Tongue (tissue), 1 donor: ENCODE measurements around the gene OR1D5. TPM values are rescaled to one million over a fixed set of nuclear protein-coding genes. Genes with fewer than 3 reads are reported as not detected.

ENCODE experiments used
- total RNA-seq: library from RNA; depleted of rRNA; stranded (reverse); fragments of >200 nt; gene quantifications from one replicate; pipeline ENCODE4 v1.2.3, GENCODE V29; 2014

The OR1D5 gene
- total RNA-seq, 1 donor from 2014 or later, result not detected

Other genes starting within 250 kb of the OR1D5 start
- not detected for gene OR1D2, start 40.8 kb upstream of the OR1D5 start, total RNA-seq
- not detected for gene OR1G1, start 63.9 kb upstream of the OR1D5 start, total RNA-seq
- gene OR1A2, start 133.9 kb upstream of the OR1D5 start, total RNA-seq, result not detected
- not detected for gene OR1A1, start 144.1 kb upstream of the OR1D5 start, total RNA-seq
- gene OR3A1, start 234.8 kb upstream of the OR1D5 start, total RNA-seq, result 0.72 TPM